HG02763 (cell line): ENCODE measurements around the gene RFX1.
"Not testable (repeated sequence)": the region's sequence is repeated elsewhere in the genome, so short reads cannot be mapped to it uniquely, and the experiment has no call there.

Source experiments
- ATAC-seq: cut with Tn5 transposase; IDR thresholded peaks from one replicate; pipeline ENCODE4 v1.9.1; 2021; ENCODE audit warnings: mild to moderate bottlenecking, moderate library complexity; ENCODE audit not compliant: unreplicated experiment

Gene RFX1

DNA sequence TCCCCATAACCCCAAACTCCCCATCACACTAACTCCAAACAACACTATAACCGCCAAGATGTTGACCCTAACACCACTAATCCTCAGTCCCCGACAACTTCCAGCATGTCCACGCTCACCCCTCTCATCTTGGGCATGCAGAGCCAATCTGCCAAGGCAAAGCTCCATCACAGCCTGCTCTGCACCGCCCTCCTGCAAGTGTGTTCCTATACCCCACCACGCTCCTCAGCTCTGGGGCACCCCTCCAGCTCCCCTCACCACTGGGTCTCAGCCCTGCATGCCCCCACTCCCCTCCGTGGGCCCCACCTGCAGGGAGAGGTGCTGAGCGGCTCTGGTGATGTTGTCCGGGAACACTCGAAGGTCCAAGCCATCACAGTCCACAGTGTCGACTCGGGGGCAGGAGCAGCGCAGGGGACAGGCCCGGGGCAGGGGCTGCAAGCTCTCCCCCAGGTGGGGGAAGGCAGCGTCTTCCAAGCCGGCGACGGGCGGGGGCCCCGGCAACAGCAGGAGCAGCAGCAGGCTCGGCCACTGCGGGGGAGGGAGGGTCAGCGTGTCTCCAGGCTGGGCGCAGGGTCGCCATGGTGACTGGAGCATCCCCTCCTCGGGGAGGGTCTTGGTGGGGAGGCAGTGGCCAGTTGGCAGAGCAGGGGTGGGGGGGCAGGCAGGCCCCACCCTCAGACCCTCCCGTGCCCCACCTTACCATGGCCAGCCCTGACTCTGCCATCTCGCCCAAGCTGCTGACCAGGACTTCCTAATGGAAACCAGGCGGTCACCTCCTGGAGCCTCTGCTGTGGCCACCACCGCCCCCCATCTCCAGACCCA lies 68.4 kb downstream of the RFX1 start:
- ATAC-seq: no peak

DNA sequence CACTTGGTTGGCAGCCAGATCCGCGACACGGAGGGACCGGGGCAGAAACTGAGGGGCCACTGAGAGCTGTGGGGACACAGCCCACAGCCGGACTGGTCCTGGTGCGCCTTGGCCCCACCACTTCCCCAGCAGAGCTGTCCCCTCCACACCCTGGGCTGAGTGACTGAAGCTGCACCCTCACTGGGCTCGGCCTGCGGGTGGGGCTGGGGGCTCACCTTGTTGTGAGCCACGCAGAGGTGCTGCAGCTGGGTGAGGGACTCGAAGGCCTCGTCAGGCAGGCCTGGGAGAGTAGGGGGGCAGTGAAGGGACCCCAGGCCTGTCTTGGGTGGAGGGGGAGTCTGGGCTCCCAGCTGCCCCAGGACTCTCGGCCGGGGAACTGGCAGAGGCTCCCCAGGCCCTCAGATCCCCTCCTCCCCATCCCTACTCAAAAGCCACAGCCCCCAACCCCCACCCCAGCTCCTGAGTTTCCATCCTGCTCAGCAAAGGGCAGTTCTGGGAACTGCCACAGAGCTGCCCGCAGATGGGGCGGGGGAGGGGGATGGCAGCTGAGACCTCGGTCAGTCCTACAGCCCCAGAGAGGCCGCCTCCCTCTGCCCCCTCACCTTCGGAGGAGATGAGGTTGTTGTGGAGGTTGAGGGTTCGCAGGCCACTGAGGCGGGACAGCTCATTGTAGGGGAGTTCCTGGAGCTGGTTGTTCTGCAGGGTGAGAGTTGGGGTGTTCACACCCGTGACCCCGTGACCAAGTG lies 70.2 kb downstream of the RFX1 start:
- ATAC-seq: no peak

DNA sequence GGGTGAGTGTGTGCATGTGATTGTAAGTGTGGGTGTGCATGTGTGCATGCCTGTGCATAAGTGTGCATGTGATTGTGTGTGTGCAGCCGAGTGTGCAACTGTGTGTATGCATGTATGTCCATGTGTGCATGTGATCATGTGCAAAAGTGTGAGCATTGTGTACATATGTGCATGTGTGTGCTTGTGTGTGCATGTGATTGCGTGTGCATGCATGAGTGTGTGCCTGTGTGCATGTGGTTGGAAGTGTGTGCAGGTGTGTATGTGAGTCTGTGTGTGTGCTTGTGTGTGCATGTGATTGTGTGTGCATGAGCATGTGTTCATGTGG lies 71.4 kb downstream of the RFX1 start:
- ATAC-seq: no peak

DNA sequence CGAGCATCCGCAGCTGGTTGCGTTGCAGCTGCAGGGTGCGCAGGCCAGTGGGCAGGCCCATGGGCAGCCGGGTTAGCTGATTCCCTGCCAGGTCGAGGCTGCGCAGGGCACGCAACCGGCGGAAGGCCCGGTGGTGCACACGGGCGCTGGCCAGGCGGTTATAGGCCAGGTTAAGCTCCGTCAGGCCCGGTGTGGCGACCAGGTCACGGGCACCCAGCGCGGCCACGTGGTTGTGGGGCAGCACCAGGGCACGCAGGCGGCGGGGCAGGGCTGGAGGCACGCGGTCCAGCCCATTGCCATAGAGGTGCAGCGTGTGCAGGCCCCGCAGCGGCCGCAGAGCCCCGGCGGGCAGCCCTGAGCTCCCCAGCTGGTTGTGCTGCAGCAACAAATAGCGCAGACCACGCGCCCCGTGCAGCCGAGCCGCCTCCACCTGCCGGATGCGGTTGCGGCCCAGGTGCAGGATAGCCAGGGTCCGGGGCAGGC lies 73.2 kb downstream of the RFX1 start:
- no peak for ATAC-seq

DNA sequence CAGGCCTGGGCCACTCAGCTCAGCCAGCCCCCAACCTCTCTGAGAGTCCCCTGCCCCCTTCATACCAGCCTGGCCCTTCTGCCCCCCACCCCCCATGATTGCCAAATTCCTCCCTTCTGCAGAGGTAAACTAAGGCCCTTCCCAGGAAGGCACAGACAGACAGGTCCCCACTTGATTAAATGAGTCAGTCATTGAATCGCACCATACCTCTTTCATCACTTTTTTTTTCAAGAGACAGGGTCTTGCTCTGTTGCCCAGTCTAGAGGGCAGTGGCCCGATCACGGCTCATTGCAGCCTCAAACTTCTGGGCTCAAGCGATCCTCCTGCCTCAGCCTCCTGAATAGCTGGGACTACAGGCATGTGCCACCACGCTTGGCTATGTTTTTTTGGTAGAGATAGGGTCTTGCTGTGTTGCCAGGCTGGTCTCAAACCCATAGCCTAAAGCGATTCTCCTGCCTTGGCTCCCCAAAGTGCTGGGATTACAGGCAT lies 73.9 kb downstream of the RFX1 start:
- no peak for ATAC-seq

DNA sequence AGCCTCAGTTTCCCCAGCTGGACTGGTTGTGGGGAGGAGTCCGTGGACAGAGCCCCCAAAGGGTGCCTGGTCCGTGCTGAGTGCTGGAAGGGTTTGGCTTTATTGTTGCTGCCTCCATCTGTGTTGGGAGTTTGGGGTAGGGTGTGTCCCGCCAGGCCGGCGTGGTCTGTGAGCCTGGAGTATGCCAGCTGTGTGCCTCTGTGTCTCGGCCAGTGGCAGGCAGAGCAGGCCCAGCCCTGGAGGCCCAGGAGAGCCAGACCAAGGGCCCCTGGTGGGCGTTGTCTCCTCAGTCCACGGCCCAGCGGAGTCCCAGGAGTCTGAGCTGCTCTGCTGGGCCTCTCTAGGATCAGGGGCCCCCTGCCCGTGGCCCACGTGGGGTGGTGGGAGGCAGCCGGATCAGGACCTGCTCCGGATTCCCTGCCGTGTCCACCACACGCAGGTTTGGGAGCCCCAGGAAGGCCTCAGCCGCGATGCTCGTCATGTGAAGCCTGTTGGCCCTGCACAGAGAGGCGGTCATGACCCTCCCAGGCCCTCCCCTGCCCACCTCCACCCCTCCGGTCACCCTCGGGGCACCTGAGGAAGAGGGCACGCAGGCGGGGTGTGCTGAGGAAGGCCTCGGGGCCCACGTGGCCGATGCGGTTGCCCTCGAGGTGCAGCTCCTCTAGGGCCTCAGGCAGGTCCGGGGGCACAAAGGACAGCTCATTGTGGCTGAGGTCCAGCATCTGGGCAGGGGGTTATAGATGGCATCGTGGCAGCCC lies 74.5 kb downstream of the RFX1 start:
- ATAC-seq: no peak

DNA sequence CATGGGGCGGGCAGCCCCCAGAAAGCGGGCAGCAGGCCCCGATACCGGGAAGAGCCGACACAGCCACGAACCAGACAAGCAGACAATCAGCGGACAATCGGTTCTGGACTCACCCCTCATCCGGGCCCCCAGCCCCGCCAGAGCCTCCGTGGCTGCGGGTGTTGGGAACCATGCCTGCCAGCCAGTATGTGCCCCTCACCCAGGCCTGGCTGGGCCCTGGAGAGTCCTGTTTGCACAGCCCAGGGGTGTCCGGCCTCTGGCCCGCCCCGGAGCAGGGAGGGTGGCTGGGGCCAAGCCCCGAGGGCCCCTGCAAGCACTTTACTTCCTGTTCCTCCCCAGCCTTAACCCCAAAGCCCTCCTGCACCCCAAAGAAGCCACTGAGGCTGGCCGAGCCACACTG lies 75.7 kb downstream of the RFX1 start:
- ATAC-seq: no peak

DNA sequence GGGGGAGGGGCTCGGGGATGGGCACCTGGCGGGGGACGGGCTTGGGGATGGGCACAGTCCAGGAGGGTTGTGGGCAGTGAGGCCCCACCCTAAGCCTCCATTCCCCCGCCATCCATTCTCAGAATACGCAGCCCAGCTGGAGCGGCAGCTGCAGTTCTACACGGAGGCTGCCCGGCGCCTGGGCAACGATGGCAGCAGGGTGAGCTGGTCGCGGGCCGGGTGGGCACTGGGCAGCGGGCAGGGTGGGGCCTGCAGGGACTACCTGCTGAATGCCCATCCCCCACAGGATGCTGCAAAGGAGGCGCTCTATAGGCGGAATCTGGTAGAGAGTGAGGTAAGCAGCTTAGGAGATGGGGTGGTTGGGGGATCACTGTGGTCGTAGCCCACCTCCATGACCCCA lies 76.2 kb downstream of the RFX1 start:
- no peak for ATAC-seq

DNA sequence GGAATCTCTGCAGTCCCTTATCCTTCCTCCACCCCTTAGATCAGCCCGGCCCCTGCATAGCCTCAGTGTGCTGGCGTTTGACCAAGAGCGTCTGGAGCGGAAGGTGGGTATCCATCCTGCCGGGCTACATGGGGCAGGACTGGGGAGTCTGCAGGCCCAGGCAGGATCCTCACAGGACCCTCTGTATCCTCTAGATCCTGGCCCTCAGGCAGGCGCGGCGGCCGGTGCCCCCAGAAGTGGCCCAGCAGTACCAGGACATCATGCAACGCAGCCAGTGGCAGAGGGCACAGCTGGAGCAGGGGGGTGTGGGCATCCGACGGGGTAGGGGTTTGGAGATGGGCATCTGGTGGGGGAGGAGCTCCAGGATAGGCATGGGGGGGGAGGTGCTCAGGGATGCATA lies 76.8 kb downstream of the RFX1 start:
- ATAC-seq: no peak

DNA sequence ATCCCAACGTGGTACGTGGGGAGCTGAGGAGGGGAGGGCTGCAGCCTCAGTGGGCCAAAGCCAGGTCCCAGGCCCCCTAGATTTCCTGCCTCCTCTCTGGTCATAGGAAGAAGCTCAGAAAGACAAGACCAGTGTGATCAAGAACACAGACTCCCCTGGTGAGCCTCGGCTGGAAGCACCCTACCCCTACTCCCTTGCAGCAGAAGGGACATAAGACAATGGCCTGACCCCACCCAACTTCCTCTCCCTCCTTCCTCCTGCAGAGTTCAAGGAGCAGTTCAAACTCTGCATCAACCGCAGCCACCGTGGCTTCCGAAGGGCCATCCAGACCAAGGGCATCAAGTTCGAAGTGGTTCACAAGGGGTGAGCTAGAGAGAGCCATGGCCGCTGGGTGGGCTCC lies 79.4 kb downstream of the RFX1 start:
- ATAC-seq: no peak

DNA sequence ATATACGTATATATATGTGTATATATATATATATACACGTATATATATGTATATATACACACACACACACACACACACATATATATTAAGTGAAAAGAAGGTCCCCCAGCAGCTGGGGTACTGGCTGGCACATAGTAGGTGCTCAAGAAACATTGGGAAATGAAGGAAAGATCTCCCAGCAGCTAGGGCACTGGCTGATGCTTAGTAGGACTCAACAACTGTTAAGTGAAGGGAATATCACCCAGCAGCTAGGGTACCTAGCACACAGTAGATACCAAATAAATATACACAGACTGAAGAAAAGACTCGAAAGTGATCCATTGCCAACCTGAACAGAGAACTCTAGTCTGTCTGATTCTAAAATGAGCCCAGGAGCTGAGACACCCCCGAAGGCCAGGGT lies 80.1 kb downstream of the RFX1 start:
- no peak for ATAC-seq

DNA sequence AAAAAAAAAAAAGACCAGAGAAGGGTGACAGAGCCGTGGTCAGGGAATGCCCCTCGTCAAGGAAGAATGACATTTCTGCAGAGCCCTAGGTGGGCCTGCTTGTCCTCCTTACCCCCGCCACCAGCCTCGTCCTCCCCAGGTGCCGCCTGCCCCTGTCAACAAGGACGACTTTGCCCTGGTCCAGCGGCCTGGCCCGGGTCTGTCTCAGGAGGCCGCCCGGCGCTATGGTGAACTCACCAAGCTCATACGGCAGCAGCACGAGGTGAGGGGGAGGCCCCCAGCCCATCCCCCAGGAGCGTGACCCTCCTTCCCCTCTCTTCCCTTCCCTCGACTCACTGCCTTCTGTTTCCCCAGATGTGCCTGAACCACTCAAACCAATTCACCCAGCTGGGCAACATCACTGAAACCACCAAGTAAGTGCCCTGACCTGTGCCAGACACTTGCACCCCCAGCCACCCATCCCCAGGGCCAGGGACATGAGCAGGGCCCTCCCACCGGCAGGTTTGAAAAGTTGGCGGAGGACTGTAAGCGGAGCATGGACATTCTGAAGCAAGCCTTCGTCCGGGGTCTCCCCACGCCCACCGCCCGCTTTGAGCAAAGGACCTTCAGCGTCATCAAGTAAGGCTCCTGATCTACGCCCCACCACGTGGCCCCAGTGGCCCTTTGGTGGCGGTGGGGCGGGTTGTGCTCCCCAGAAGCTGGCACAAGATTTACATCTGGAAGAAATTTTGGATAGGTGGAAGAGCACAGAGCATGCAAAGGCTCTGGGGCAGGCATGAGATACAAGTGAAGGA lies 82.7 kb downstream of the RFX1 start:
- no peak for ATAC-seq

DNA sequence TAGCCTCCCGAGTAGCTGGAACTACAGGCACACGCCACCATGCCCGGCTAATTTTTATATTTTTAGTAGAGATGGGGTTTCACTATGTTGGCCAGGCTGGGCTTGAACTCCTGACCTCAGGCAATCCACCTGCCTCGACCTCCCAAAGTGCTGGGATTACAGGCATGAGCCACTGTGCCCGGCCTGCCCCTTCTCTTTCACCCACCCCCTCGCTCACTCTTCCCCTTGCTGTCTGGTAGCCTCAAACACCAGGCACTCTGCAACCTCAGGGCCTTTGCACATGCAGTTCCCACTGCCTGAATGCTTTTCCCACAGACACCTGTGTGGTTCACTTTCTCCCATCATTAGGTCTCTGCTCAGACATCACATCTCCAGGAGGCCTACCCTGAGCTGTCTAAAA lies 84.0 kb downstream of the RFX1 start:
- not testable (repeated sequence) for ATAC-seq

DNA sequence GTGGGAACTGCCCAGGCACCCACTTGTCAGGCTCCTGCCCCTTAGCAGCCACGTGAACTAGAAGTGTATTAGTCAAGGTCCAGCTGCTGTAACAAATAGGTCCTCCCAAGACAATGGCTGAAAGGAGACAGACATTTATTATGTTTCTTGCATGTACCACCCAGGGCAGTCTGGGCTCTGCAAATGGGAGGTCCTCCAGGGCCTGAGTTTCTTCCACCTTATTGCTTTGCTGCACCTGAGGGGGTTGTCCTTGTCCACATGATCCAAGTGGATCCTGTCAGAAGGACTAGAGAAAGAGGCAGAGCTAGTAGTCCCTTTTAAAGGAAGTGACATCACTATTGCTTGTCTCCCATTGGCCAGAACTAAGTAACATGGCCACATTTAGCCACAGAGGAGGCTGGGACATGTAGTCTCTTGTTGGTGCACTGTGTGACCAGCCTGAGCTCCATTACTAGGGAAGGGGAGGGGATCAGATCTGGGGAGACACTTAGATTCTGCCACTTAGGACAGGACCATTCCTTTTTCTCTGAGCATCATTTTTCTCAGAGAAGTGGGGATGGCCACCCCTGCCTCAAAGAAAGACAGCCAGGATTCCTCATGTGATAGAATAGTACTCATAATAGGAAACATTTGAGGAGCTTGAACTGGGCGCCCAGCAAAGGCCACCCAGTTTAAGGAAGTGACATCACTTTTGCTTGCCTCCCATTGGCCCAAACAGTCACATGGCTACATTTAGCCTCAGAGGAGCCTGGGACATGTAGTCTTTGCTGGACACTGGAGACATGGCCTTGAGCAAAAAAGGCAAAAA lies 85.0 kb downstream of the RFX1 start:
- no peak for ATAC-seq

DNA sequence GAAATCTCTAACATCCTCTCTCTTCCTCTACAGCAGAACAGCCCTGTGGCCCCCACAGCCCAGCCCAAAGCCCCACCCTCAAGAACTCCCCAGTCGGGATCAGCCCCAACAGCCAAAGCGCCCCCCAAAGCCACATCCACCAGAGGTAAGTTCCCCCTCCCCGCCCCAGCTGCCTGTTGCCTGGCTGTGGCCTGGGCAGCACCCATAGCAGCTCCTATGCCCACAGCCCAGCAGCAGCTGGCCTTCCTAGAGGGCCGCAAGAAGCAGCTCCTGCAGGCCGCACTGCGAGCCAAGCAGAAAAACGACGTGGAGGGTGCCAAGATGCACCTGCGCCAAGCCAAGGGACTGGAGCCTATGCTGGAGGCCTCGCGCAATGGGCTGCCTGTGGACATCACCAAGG lies 85.6 kb downstream of the RFX1 start:
- ATAC-seq: no peak

DNA sequence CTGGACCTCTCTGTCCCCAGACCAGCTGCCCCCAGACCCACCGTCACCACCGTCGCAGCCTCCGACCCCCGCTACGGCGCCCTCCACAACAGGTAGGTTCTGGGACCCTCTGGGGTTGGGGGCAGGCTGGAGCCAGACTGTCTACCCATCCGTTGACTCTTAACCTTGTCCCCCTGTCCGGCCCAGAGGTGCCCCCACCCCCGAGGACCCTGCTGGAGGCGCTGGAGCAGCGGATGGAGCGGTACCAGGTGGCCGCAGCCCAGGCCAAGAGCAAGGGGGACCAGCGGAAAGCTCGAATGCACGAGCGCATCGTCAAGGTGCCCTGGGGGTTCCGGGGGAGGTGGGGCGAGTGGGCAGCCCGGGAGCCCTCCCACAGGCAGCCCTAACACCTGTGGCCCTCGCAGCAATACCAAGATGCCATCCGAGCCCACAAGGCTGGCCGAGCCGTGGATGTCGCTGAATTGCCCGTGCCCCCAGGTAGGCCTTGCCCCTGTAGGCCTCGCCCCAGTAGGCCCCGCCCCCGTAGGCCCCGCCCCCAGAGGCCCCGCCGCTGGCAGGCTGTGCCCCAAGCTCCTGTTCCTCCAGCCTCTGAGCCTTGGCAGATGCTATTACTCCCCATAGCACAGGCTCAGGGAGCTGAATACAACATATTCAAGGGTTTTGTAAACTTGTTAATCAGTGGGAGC lies 87.3 kb downstream of the RFX1 start:
- ATAC-seq: no peak

DNA sequence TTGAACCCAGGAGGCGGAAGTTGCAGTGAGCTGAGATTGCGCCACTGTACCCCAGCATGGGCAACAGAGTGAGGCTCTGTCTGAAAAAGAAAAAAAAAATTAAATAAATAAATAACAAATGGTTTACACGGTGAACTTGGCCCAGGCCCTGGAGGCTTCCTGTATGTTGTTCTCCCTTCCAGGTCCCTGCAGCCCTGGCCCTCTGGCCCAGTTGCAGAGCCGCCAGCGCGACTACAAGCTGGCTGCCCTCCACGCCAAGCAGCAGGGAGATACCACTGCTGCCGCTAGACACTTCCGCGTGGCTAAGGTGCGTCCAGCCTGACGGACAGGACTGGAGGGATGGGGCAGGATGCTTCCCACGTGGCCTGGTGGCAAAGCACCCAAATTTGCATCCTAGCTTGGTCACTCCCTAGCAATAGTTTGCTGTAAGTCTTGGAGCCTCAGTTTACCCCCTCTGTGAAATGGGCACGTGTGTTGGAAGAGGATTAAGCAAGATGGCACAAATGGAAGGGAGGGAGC lies 88.2 kb downstream of the RFX1 start:
- no peak for ATAC-seq

DNA sequence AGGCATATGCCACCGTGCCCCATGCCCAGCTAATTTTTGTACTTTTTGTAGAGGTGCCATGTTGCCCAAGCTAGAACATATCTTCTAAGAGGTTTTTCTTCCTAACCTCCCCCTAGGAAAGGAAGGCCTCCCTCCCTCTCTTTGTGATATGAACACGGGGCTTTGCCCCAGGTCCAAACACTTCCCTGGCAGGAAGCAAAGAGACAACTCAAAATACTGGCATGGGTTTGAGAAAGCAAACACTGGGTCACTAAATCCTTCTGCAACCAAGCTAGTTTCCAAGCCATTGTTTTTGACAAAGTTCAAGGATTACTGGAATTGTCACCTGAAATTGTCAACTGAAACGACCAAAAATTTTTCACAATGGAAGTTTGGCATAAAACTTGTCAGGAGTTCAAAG lies 91.3 kb downstream of the RFX1 start:
- ATAC-seq: no peak

DNA sequence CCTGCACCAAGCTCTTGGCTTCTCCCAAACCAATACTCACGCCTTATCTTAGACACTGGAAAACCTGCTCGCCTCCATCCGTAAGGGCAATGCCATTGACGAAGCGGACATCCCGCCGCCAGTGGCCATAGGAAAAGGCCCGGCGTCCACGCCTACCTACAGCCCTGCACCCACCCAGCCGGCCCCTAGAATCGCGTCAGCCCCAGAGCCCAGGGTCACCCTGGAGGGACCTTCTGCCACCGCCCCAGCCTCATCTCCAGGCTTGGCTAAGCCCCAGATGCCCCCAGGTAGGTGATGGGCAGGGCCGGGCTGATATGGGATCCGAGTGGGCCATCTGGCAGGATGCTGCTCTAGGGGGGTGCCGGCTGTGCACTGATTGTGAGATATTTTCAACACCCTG lies 92.8 kb downstream of the RFX1 start:
- ATAC-seq: no peak
